Upper lobe of left lung (tissue), 4 donors: ENCODE results near the gene SEL1L3.

Source experiments
- POLR2A ChIP-seq, 4 donors: fragments of 450-650 bp; IDR thresholded peaks; one replicate each; pipeline ENCODE4 v1.5.1; 2016 to 2017; ENCODE audit warnings: antibody characterized with exemption in 4 of 4, mild to moderate bottlenecking in 2 of 4
- TF ChIP-seq, protein P1 (sequence below), 6 experiments: fragments of 450-650 bp in 4 of 6; fragments of 200-600 bp in 2 of 6; sonication (generic) in 2 of 6; IDR thresholded peaks; one replicate each; pipeline ENCODE4 v1.5.1; 2016 to 2019; ENCODE audit warnings: antibody characterized with exemption in 6 of 6

DNA sequence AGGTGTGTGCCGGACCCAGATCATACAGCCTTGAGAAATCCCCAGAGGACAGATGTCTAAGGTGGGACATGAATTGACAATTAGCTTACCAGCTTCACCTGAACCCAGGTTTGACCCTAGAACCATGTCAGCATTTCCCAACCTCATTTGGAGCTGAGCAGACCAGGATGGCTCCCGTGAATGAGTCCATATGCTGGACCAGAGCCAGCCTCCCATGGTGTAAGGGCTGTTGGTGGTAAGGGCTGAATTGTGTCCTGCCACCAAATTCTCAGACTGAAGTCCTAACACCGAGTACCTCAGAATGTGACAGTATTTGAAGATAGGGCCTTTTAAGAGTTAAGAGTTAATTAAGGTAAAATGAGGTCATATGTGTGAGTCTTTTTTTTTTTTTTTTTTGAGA lies 118.8 kb downstream of the SEL1L3 start:
- TF ChIP-seq, protein P1, sequence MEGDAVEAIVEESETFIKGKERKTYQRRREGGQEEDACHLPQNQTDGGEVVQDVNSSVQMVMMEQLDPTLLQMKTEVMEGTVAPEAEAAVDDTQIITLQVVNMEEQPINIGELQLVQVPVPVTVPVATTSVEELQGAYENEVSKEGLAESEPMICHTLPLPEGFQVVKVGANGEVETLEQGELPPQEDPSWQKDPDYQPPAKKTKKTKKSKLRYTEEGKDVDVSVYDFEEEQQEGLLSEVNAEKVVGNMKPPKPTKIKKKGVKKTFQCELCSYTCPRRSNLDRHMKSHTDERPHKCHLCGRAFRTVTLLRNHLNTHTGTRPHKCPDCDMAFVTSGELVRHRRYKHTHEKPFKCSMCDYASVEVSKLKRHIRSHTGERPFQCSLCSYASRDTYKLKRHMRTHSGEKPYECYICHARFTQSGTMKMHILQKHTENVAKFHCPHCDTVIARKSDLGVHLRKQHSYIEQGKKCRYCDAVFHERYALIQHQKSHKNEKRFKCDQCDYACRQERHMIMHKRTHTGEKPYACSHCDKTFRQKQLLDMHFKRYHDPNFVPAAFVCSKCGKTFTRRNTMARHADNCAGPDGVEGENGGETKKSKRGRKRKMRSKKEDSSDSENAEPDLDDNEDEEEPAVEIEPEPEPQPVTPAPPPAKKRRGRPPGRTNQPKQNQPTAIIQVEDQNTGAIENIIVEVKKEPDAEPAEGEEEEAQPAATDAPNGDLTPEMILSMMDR (IDR thresholded peaks at IDR 0.05), result no peak
- TF ChIP-seq POLR2A (IDR thresholded peaks at IDR 0.05), result no peak
